ENCODE data around the gene CFAP57.

Gene CFAP57

DNA sequence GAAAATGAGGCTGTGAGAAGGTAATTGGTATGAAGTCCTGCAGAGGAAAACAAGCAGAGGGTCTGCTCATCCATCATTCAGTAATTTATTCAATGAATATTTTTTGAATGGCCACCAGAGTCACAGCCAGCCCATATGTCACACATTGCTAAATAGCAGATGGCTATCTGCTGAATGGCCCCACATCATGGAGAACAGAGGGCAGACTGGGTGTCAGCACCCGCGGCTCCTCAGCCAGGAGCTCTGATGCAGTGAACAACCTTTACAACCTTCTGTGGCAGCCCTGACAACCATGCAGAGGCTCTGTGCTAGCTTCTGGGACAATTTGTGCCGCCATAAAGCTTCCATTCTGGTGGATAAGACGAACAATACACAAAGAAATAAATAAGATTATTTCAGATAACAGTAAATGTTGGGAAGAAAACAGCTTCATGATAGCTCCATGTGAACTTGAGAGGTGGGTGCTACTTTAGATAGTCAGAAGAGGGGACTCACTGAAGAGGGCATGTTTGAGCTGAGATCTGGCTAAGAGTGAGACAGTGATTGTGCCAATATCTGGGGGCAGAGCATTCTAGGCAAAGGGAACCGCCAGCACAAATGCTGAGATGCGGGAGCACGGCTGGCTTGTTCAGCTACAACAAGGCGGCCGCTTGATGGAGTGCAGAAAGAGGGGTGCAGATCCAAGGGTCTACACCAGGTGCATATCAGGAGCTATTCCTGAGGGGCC, 116.1 kb downstream of the CFAP57 start:
- no peaks in the 10 kb centered on the region for H3K4me1 ChIP-seq (ENCODE audit: insufficient read depth, low read length, poor library complexity, severe bottlenecking)
- H3K27me3 ChIP-seq (ENCODE audit: insufficient read depth, low read length, poor library complexity, severe bottlenecking), result peaks cover 5% of the 10 kb centered on the region
- H4K20me1 ChIP-seq (ENCODE audit: insufficient read depth, low read length, poor library complexity, severe bottlenecking), result no peaks in the 10 kb centered on the region
- no peak overlapping the region for H2AFZ ChIP-seq (ENCODE audit: low read length)
- no peaks in the 10 kb centered on the region for H3K79me2 ChIP-seq (ENCODE audit: insufficient read depth, low read length)
- H3K9ac ChIP-seq (ENCODE audit: low read depth, low read length, poor library complexity, severe bottlenecking), result no peak overlapping the region
- no peaks in the 10 kb centered on the region for H3K9me3 ChIP-seq (ENCODE audit: insufficient read depth, low read depth, low read length)
- no peak overlapping the region for H3K4me2 ChIP-seq (ENCODE audit: low read depth, low read length, poor library complexity, severe bottlenecking)
- TF ChIP-seq EZH2phosphoT487 (IDR thresholded peaks at IDR 0.05; ENCODE audit: borderline replicate concordance), result no peak
- TF ChIP-seq, protein P1, sequence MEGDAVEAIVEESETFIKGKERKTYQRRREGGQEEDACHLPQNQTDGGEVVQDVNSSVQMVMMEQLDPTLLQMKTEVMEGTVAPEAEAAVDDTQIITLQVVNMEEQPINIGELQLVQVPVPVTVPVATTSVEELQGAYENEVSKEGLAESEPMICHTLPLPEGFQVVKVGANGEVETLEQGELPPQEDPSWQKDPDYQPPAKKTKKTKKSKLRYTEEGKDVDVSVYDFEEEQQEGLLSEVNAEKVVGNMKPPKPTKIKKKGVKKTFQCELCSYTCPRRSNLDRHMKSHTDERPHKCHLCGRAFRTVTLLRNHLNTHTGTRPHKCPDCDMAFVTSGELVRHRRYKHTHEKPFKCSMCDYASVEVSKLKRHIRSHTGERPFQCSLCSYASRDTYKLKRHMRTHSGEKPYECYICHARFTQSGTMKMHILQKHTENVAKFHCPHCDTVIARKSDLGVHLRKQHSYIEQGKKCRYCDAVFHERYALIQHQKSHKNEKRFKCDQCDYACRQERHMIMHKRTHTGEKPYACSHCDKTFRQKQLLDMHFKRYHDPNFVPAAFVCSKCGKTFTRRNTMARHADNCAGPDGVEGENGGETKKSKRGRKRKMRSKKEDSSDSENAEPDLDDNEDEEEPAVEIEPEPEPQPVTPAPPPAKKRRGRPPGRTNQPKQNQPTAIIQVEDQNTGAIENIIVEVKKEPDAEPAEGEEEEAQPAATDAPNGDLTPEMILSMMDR (conservative IDR thresholded peaks at IDR 0.05; ENCODE audit: low read length), result no peak
- no peaks in the 10 kb centered on the region for H3K9me2 ChIP-seq (replicated peaks; ENCODE audit: low read depth, low read length)
- no peak overlapping the region for H3K4me3 ChIP-seq (ENCODE audit: low read length, poor library complexity, severe bottlenecking)
- no peaks in the 10 kb centered on the region for H3F3A ChIP-seq (ENCODE audit: low read depth)
- no peaks in the 10 kb centered on the region for H3K36me3 ChIP-seq (ENCODE audit: insufficient read depth, low read length)

GRCh38 chr1:43288785-43289706, 116.9 kb downstream of the CFAP57 start:
- TF ChIP-seq, protein P1 (conservative IDR thresholded peaks at IDR 0.05; ENCODE audit: low read length), result no peak
- no peak for TF ChIP-seq EZH2phosphoT487 (IDR thresholded peaks at IDR 0.05; ENCODE audit: borderline replicate concordance)
- no peak overlapping the region for H3K4me2 ChIP-seq (ENCODE audit: low read depth, low read length, poor library complexity, severe bottlenecking)
- H3K27me3 ChIP-seq (ENCODE audit: insufficient read depth, low read length, poor library complexity, severe bottlenecking), result peaks cover 5% of the 10 kb centered on the region
- no peaks in the 10 kb centered on the region for H3K79me2 ChIP-seq (ENCODE audit: insufficient read depth, low read length)
- H3K36me3 ChIP-seq (ENCODE audit: insufficient read depth, low read length), result no peaks in the 10 kb centered on the region
- H3K9ac ChIP-seq (ENCODE audit: low read depth, low read length, poor library complexity, severe bottlenecking), result no peak overlapping the region
- no peaks in the 10 kb centered on the region for H3F3A ChIP-seq (ENCODE audit: low read depth)
- no peak overlapping the region for H3K4me3 ChIP-seq (ENCODE audit: low read length, poor library complexity, severe bottlenecking)
- no peaks in the 10 kb centered on the region for H3K9me2 ChIP-seq (replicated peaks; ENCODE audit: low read depth, low read length)
- no peaks in the 10 kb centered on the region for H3K9me3 ChIP-seq (ENCODE audit: insufficient read depth, low read depth, low read length)
- H4K20me1 ChIP-seq (ENCODE audit: insufficient read depth, low read length, poor library complexity, severe bottlenecking), result no peaks in the 10 kb centered on the region
- no peak overlapping the region for H2AFZ ChIP-seq (ENCODE audit: low read length)
- H3K4me1 ChIP-seq (ENCODE audit: insufficient read depth, low read length, poor library complexity, severe bottlenecking), result no peaks in the 10 kb centered on the region

DNA sequence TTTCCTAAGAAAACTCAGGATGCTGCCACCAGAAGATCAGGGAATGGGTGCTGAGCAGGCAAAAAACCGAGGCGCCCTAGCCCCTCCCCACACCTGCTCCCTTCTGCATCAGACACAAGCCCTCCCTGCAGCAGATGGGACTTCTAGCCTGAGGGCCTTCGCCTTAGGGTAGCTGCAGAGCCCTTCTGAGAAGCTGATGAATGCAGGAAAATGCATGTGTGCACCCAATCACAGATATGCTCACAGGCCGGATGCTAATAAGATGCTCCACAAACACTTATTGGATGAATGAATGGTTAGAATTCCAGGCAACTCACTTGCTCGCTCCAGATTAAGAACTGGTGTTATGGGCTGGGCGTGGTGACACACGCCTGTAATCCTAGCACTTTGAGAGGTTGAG, 120.1 kb downstream of the CFAP57 start:
- Histone ChIP-seq H3K36me3 (ENCODE audit: insufficient read depth, low read length) (no peaks in the 10 kb centered on the region), H3K9me3 (ENCODE audit: insufficient read depth, low read depth, low read length) (no peaks in the 10 kb centered on the region), H3K4me3 (ENCODE audit: low read length, poor library complexity, severe bottlenecking) (no peak overlapping the region), H3K9ac (ENCODE audit: low read depth, low read length, poor library complexity, severe bottlenecking) (no peak overlapping the region), H2AFZ (ENCODE audit: low read length) (no peak overlapping the region), H4K20me1 (ENCODE audit: insufficient read depth, low read length, poor library complexity, severe bottlenecking) (no peaks in the 10 kb centered on the region), H3F3A (ENCODE audit: low read depth) (no peaks in the 10 kb centered on the region), H3K9me2 (replicated peaks; ENCODE audit: low read depth, low read length) (no peaks in the 10 kb centered on the region), H3K79me2 (ENCODE audit: insufficient read depth, low read length) (no peaks in the 10 kb centered on the region), H3K4me2 (ENCODE audit: low read depth, low read length, poor library complexity, severe bottlenecking) (no peak overlapping the region), H3K4me1 (ENCODE audit: insufficient read depth, low read length, poor library complexity, severe bottlenecking) (peaks cover 11% of the 10 kb centered on the region), H3K27me3 (ENCODE audit: insufficient read depth, low read length, poor library complexity, severe bottlenecking) (peaks cover 5% of the 10 kb centered on the region)
- TF ChIP-seq EZH2phosphoT487 (IDR thresholded peaks at IDR 0.05; ENCODE audit: borderline replicate concordance), result no peak
- TF ChIP-seq, protein P1 (conservative IDR thresholded peaks at IDR 0.05; ENCODE audit: low read length), result no peak
